Vagina (tissue), 2 donors: Measurements from ENCODE around the gene PTPRD.

ENCODE experiments used
- CTCF ChIP-seq, 3 experiments: fragments of 450-650 bp in 2 of 3; fragments of 200-600 bp in 1 of 3; sonication (generic) in 1 of 3; IDR thresholded peaks; one replicate each; pipeline ENCODE4 v1.5.1; 2017 to 2019; ENCODE audit warnings: antibody characterized with exemption in 3 of 3, mild to moderate bottlenecking in 2 of 3, moderate library complexity in 2 of 3
- POLR2A ChIP-seq, 2 donors: fragments of 450-650 bp; IDR thresholded peaks; one replicate each; pipeline ENCODE4 v1.6.1; 2017; ENCODE audit warnings: antibody characterized with exemption in 2 of 2, mild to moderate bottlenecking in 2 of 2, moderate library complexity in 2 of 2

- TF ChIP-seq CTCF (IDR thresholded peaks at IDR 0.05) (no peak), POLR2A (IDR thresholded peaks at IDR 0.05) (no peak)
Measured at GRCh38 chr9:10007356-10007755, 605.4 kb downstream of the PTPRD start.
